Medulla oblongata (tissue), 1 donor: Measurements from ENCODE around the gene PTPN2.
"Not testable (repeated sequence)": the region's sequence is repeated elsewhere in the genome, so short reads cannot be mapped to it uniquely, and the experiment has no call there.

Experiments used
- DNase-seq: peaks from one replicate; pipeline ENCODE4 v3.0.0-alpha.2; 2015; ENCODE audit errors: extremely low spot score

Gene PTPN2

GRCh38 chr18:12772111-12772510 is 111.9 kb downstream of the PTPN2 start:
- DNase-seq: no peak

GRCh38 chr18:12770469-12771219 is 113.4 kb downstream of the PTPN2 start:
- no peak for DNase-seq

- no peak for DNase-seq
Observed at GRCh38 chr18:12769644-12770440, 114.2 kb downstream of the PTPN2 start.

DNA sequence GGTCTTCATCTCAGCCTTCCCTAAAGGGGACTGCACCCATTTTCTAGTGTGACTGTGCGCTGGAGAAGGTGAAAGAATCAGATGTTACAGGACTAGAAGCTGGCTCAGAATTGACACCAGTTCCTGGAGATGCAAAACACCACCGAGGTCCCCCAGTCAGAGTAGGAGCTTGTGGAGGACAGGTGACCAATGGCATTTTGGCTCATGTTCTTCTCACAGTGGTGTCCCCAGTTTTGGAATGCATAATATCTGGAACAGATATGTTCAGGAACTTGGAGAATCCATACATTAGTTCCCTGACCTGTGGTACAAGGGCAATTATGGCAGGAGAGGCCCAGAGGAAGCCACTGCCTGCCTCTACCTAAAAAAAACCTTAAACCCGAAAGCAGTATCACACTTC is 114.9 kb downstream of the PTPN2 start:
- DNase-seq: no peak

DNA sequence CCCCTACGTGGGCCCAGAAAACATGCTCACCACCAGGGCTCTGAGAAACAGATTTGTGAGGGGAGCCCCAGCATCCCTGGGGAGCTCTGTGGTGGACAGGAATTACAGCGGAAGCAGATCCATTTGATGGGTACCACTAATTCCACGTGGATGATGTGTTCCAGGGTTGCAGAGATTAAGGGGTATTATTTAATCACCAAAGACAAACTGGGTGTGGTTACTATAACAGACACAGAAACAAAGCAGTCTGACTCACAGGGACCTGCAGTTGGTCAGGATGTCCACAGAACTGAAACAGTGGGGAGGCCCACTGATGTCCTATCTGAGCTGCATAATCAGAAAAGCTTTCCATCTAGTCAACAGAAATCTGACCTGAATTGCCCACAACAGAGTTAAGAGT is 115.4 kb downstream of the PTPN2 start:
- DNase-seq: no peak

- DNase-seq: no peak
Observed at GRCh38 chr18:12767580-12768155, 116.4 kb downstream of the PTPN2 start.

- no peak for DNase-seq
Observed at GRCh38 chr18:12766986-12767433, 117.0 kb downstream of the PTPN2 start.

- DNase-seq: no peak
Observed at GRCh38 chr18:12765586-12765985, 118.5 kb downstream of the PTPN2 start.

GRCh38 chr18:12765126-12765525 is 118.9 kb downstream of the PTPN2 start:
- no peak for DNase-seq

- not testable (repeated sequence) for DNase-seq
Observed at GRCh38 chr18:12758566-12758965, 125.5 kb downstream of the PTPN2 start.

GRCh38 chr18:12756619-12757239 is 127.3 kb downstream of the PTPN2 start:
- DNase-seq: not testable (repeated sequence)

DNA sequence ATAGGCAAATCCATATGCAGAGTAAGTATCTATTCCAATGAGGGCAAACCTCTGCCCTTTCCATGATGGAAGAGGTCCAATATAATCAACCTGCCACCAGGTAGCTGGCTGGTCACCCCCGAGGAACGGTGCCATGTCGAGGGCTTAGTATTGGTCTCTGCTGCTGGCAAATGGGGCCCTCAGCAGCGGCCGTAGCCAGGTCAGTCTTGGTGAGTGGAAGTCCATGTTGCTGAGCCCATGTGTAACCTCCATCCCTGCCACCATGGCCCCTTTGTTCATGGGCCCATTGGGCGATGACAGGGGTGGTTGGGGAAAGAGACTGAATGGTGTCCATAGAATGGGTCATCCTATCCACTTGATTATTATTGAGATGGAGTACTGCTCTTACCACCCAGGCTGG is 128.4 kb downstream of the PTPN2 start:
- not testable (repeated sequence) for DNase-seq

DNA sequence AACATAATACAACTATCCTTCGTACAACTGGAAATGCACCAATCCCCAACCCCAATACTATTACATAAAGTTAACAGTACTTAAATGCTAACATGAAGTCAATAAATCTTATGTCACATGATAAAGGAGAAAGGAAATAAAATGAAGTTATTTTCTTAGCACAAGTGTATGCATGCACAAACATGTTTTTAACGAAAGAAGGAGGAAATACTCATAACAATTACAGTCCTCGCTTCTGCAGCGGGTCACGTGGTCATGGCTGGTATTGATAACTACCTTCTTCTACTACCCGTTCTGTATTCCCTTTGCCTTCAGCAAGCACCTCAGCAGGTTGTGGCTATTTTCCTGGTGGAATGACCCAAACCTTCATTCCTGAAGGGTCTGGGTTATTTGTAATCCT is 129.5 kb downstream of the PTPN2 start:
- DNase-seq: no peak

DNA sequence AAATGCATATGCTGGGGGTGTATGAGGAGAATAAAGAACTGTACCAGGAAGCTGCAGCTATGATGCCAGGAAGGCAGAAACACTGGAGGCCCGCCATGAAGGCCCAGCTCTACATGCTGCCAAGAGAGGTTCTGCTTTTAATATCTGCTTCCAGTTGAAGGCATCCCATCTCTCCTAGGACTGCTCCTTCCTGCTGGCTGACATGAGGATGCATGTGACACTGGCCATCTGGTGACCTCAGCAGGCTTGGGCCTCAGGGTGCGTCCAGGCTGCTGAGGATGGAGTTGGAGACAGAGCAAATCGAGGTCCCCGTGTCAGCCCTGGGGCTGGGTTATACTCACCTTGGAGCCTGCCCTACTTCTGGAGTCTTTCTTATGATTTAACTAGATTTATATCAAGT is 132.1 kb downstream of the PTPN2 start:
- no peak for DNase-seq

DNA sequence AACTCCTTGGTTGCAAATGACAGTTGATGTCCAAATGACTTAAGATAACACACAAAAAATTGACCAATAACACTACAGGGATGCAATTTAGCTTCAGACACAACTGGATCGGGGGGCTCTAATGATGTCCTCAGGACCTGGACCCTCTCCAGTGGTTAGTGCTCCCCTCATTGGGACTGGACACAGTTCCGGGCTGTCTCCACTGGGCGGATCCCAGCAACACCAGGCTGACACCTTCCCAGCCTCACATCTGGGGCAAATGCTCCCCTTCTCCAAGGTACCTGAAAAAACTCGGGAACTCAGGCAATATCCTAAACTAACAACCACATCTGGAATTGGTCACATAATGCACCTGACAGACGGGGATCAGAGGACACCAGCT is 132.5 kb downstream of the PTPN2 start:
- no peak for DNase-seq

DNA sequence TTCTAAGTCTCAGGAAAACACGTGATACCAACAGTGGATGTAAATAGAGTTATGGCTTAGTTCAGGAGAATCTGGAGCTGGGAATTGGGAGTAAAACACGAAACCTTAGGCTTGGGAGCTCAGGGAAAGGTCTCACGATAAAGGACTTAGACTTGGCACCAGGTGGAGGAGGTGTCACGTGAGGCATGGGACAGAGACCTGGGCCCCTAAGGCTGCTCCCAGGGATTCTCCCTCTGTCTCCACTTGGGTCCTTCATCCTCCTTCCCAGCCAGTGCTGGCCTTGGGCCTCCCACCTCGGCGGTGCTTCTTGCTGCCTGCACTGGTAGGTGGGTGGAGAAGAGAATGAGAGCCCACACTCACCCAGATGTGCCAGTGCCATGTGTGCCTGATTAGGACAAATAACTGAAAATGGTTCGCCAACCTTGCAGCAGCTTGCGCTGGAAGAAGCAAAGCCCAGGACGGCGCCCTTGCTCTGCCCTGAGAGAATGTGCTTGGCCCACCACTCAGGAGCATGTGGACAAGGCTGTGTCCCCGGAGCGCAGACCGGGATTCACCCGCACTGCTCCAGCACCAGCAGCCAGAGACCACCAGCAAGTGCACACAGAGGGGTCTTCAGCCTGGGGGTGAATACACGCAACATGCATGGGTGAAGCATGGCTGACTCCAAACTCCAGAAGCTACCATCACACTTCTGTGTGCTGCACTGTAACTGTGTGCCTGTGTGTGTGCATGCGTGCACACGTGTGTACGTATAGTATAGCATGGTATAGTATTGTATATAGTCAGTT is 133.1 kb downstream of the PTPN2 start:
- no peak for DNase-seq

DNA sequence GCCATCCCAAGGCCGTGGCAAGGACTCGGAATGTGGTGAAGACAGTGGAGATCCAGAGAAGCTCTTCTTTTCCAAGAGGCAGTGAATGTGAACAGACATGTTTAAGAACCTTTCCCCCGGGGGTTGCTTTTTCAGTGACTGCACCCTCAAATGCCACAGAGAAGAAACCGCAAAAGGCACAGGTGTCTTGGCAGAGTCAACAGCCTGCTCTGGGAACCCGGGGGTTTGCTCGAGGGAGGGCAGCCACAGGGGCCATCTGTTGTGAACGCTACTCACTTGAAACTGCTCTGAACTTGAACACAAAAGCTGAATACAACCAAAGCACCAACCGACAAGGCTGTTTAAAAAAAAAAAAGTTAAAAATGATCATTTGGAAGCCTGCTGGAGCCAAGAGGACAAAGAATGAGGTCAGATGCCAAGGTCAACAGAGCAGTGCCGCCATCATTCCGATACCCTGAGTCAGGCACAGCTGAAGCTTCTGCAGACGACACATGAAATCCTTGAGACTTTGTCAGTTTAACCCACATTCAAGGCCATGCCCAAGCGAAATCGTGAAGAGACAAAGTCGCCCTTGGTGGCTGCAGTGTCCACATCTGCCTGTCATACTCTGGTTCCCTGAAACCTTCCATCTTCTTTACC is 133.8 kb downstream of the PTPN2 start:
- no peak for DNase-seq

DNA sequence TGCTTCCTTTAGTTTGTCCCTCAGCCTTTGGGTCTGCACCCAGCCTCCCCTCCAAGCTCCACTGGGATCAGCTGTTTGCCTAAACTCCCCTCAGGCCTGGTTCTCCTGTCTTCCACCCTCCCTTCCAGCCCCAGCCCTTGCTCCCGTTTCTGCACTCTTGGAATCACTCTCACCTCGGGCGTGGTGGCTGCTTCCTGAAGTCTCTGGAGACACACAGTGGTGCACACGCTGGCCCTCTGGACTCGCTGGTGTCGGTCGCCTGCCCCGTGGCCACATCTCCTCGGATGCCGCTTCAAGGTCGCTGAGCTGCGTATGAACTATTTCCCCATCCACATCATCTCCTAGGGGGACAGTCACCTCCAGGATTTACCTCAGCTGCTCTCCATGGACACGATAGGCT is 134.9 kb downstream of the PTPN2 start:
- no peak for DNase-seq

DNA sequence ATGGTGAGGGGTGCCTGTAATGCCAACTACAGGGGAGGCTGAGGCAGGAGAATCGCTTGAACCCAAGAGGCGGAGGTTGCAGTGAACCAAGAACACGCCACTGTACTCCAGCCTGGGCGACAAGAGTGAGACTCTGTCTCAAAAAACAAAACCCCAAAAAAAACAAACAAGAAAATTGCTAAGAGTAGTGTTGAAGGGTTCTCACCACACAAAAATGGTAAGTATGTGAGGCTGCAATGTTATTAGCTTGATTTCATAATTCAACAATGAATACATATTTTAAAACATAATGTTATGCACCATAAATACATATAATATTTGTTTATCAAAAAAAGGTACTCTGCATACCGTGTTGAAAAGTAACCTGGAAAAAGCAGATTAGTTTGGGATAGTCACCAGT is 135.4 kb downstream of the PTPN2 start:
- DNase-seq: no peak

- no peak for DNase-seq
Observed at GRCh38 chr18:12747530-12748315, 136.3 kb downstream of the PTPN2 start.
